ENCODE measurements around the gene USP10.

Gene USP10

GRCh38 chr16:84699712-84700445 is at the start of gene USP10:
USP10 (plus strand) TSS chr16:84700000; CDS start chr16:84700091, 91 bp downstream.
- FAIRE-seq, result peak; percentile 76
- DNase-seq (ENCODE audit: insufficient read length, low spot score), result peak; percentile 97

- FAIRE-seq, result no peak
- no peak for DNase-seq (ENCODE audit: insufficient read length, low spot score)
Measured at GRCh38 chr16:84650062-84650991, 49.5 kb upstream of the USP10 start.

- FAIRE-seq, result no peak
- no peak for DNase-seq (ENCODE audit: insufficient read length, low spot score)
Measured at GRCh38 chr16:84652566-84652965, 47.2 kb upstream of the USP10 start.

- DNase-seq (ENCODE audit: insufficient read length, low spot score), result no peak
- FAIRE-seq, result no peak
Measured at GRCh38 chr16:84654238-84654637, 45.6 kb upstream of the USP10 start.

GRCh38 chr16:84654998-84655397 is 44.8 kb upstream of the USP10 start:
- DNase-seq (ENCODE audit: insufficient read length, low spot score), result no peak
- no peak for FAIRE-seq

- FAIRE-seq (no peak), DNase-seq (ENCODE audit: insufficient read length, low spot score) (no peak)
Measured at GRCh38 chr16:84656649-84657048, 43.2 kb upstream of the USP10 start.

GRCh38 chr16:84657229-84657837 is 42.5 kb upstream of the USP10 start:
- DNase-seq (ENCODE audit: insufficient read length, low spot score) (no peak), FAIRE-seq (no peak)

GRCh38 chr16:84658690-84659089 is 41.1 kb upstream of the USP10 start:
- FAIRE-seq (no peak), DNase-seq (ENCODE audit: insufficient read length, low spot score) (no peak)

- FAIRE-seq (no peak), DNase-seq (ENCODE audit: insufficient read length, low spot score) (no peak)
Measured at GRCh38 chr16:84659656-84660300, 40.0 kb upstream of the USP10 start.

- no peak for FAIRE-seq
Measured at GRCh38 chr16:84660973-84661372, 38.8 kb upstream of the USP10 start.

GRCh38 chr16:84661418-84662060 is 38.3 kb upstream of the USP10 start:
- DNase-seq (ENCODE audit: insufficient read length, low spot score), result no peak
- no peak for FAIRE-seq

More at GRCh38 chr16:84660973-84661372, 38.8 kb upstream of the USP10 start:
- no peak for DNase-seq (ENCODE audit: insufficient read length, low spot score)

- DNase-seq (ENCODE audit: insufficient read length, low spot score) (no peak), FAIRE-seq (no peak)
Measured at GRCh38 chr16:84662471-84662870, 37.3 kb upstream of the USP10 start.

- DNase-seq (ENCODE audit: insufficient read length, low spot score), result peak; percentile 72
Measured at GRCh38 chr16:84663433-84664101, 36.2 kb upstream of the USP10 start.

GRCh38 chr16:84665359-84665758 is 34.4 kb upstream of the USP10 start:
- FAIRE-seq, result no peak
- no peak for DNase-seq (ENCODE audit: insufficient read length, low spot score)

More at GRCh38 chr16:84663433-84664101, 36.2 kb upstream of the USP10 start:
- peak; percentile 95 for FAIRE-seq

GRCh38 chr16:84665843-84666242 is 34.0 kb upstream of the USP10 start:
- FAIRE-seq, result no peak
- no peak for DNase-seq (ENCODE audit: insufficient read length, low spot score)

GRCh38 chr16:84667600-84668309 is 32.0 kb upstream of the USP10 start:
- FAIRE-seq, result no peak
- no peak for DNase-seq (ENCODE audit: insufficient read length, low spot score)

- no peak for FAIRE-seq
Measured at GRCh38 chr16:84670063-84670462, 29.7 kb upstream of the USP10 start.

GRCh38 chr16:84672276-84673202 is 27.3 kb upstream of the USP10 start:
- FAIRE-seq, result peak; percentile 94
- DNase-seq (ENCODE audit: insufficient read length, low spot score), result peak; percentile 79

More at GRCh38 chr16:84670063-84670462, 29.7 kb upstream of the USP10 start:
- no peak for DNase-seq (ENCODE audit: insufficient read length, low spot score)
